OCI-LY3 (cell line): ENCODE measurements around the gene PIEZO1.

Experiments used
- H2AFZ ChIP-seq: fragments of 200-600, 300-600 bp; shearing (Covaris generic); 2 replicates; pipeline ENCODE4 v1.6.0; 2014; ENCODE audit warnings: antibody characterized with exemption, low read depth, low read length
- H3K27ac ChIP-seq: fragments of 200-600, 300-600 bp; sonication (generic); 2 replicates; pipeline ENCODE4 v1.5.1; 2014; ENCODE audit warnings: mild to moderate bottlenecking, low read length, moderate library complexity, mixed read lengths
- H3K27me3 ChIP-seq: fragments of 200-600, 300-600 bp; sonication (generic); 2 replicates; pipeline ENCODE4 v1.6.1; 2014; ENCODE audit warnings: low read depth, low read length, mixed read lengths
- H3K36me3 ChIP-seq: fragments of 200-600, 300-600 bp; sonication (generic); replicated peaks from 2 replicates; pipeline ENCODE3; 2014; ENCODE audit warnings: low read depth, low read length, mixed read lengths
- H3K4me1 ChIP-seq: fragments of 300-600, 200-600 bp; sonication (generic); 2 replicates; pipeline ENCODE4 v1.6.1; 2014; ENCODE audit warnings: low read length, mixed read lengths
- H3K4me2 ChIP-seq: fragments of 200-600, 300-600 bp; sonication (generic); 2 replicates; pipeline ENCODE4 v1.6.1; 2014; ENCODE audit warnings: low read length, mixed read lengths
- H3K4me3 ChIP-seq: fragments of 300-600, 200-600 bp; sonication (generic); 2 replicates; pipeline ENCODE4 v1.5.1; 2014; ENCODE audit warnings: antibody characterized with exemption, mild to moderate bottlenecking, low read length, moderate library complexity
- H3K79me2 ChIP-seq: fragments of 300-600, 200-600 bp; shearing (Covaris generic); 2 replicates; pipeline ENCODE4 v1.6.1; 2014; ENCODE audit warnings: mild to moderate bottlenecking, low read length, mixed read lengths
- H3K9ac ChIP-seq: fragments of 300-600, 200-600 bp; shearing (Covaris generic); 2 replicates; pipeline ENCODE4 v1.6.0; 2014; ENCODE audit warnings: mild to moderate bottlenecking, low read length, moderate library complexity
- H3K9me3 ChIP-seq: fragments of 200-600, 300-600 bp; shearing (Covaris generic); 2 replicates; pipeline ENCODE4 v1.6.1; 2014; ENCODE audit warnings: low read length, mixed read lengths; ENCODE audit not compliant: insufficient read depth
- H4K20me1 ChIP-seq: fragments of 200-600, 300-600 bp; sonication (generic); 2 replicates; pipeline ENCODE4 v1.6.1; 2016; ENCODE audit warnings: low read length, mixed read lengths; ENCODE audit not compliant: insufficient read depth
- CTCF ChIP-seq: fragments of 200-600, 300-600 bp; sonication (generic); IDR thresholded peaks from 2 replicates; pipeline ENCODE4 v1.5.1; 2014; ENCODE audit warnings: antibody characterized with exemption, low read length, low read depth
- EZH2phosphoT487 ChIP-seq: fragments of 200-600 bp; shearing (Covaris generic); IDR thresholded peaks from 2 replicates; pipeline ENCODE4 v1.6.1; 2018; ENCODE audit warnings: antibody characterized with exemption, mixed run types, low read depth

PIEZO1 gene

DNA sequence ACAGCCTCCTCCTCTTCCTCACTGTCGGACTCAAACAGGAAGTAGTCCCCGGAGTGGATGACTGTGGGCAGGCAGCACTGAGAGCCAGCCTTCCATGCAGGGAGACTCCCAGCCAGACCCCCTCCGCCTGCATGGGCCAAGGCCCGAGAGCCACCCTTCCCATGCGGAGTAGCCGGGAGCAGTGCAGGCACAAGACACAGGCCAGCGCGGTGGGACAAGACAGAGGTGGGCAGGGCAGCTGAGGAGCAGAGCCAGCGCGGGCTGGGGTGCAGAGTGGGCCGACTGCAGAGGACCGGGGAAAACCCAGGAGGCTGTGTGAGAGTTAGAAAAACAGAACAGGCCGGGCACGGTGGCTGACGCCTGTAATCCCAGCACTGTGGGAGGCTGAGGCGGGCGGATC, 61.1 kb downstream of the PIEZO1 start:
- Histone ChIP-seq H3K9me3 (no peaks in the 10 kb centered on the region), H3K4me2 (no peak overlapping the region), H3K4me1 (no peaks in the 10 kb centered on the region), H3K79me2 (no peaks in the 10 kb centered on the region), H3K4me3 (no peak overlapping the region), H3K27ac (no peak overlapping the region), H3K27me3 (no peaks in the 10 kb centered on the region), H3K36me3 (peaks cover 10% of the 10 kb centered on the region), H2AFZ (no peak overlapping the region), H4K20me1 (no peaks in the 10 kb centered on the region), H3K9ac (no peak overlapping the region)
- no peak for TF ChIP-seq CTCF
- no peak for TF ChIP-seq EZH2phosphoT487

- Histone ChIP-seq H3K4me3 (no peak overlapping the region), H3K79me2 (no peaks in the 10 kb centered on the region), H4K20me1 (no peaks in the 10 kb centered on the region), H2AFZ (no peak overlapping the region), H3K9ac (no peak overlapping the region), H3K4me1 (no peaks in the 10 kb centered on the region), H3K27me3 (no peaks in the 10 kb centered on the region), H3K4me2 (no peak overlapping the region), H3K9me3 (no peaks in the 10 kb centered on the region), H3K27ac (no peak overlapping the region), H3K36me3 (peaks cover 10% of the 10 kb centered on the region)
- TF ChIP-seq EZH2phosphoT487 (no peak), CTCF (no peak)
Measured at GRCh38 chr16:88723507-88723887, 61.5 kb downstream of the PIEZO1 start.

GRCh38 chr16:88722784-88723506, 62.1 kb downstream of the PIEZO1 start:
- Histone ChIP-seq H3K27me3 (no peaks in the 10 kb centered on the region), H3K9ac (no peak overlapping the region), H3K4me1 (no peaks in the 10 kb centered on the region), H3K4me2 (no peak overlapping the region), H3K4me3 (no peak overlapping the region), H4K20me1 (no peaks in the 10 kb centered on the region), H3K27ac (no peak overlapping the region), H2AFZ (no peak overlapping the region), H3K9me3 (no peaks in the 10 kb centered on the region), H3K36me3 (peaks cover 13% of the 10 kb centered on the region), H3K79me2 (no peaks in the 10 kb centered on the region)
- no peak for TF ChIP-seq EZH2phosphoT487
- TF ChIP-seq CTCF, result no peak

GRCh38 chr16:88721815-88722755, 62.9 kb downstream of the PIEZO1 start:
- H3K4me2 ChIP-seq, result no peak overlapping the region

More at GRCh38 chr16:88721815-88722755, 62.9 kb downstream of the PIEZO1 start:
- Histone ChIP-seq H3K4me1 (no peaks in the 10 kb centered on the region), H3K9ac (no peak overlapping the region), H4K20me1 (no peaks in the 10 kb centered on the region), H3K27me3 (no peaks in the 10 kb centered on the region), H2AFZ (no peak overlapping the region), H3K36me3 (peaks cover 17% of the 10 kb centered on the region), H3K4me3 (no peak overlapping the region), H3K27ac (no peak overlapping the region), H3K79me2 (no peaks in the 10 kb centered on the region), H3K9me3 (no peaks in the 10 kb centered on the region)
- no peak for TF ChIP-seq CTCF
- TF ChIP-seq EZH2phosphoT487, result no peak
